Erythroblast (primary cell): ENCODE results near the gene NOP58.
A peak's percentile ranks its signal among the peaks of the same experiment; 100 is the strongest.

ENCODE experiments used
- DNase-seq, 2 experiments: peaks; one replicate each; lab custom pipeline; 2025; lab: John Stamatoyannopoulos, UW
- GATA1 ChIP-seq: IDR thresholded peaks from 2 replicates; pipeline ENCODE4 v1.6.1; 2011; ENCODE audit warnings: low read depth, mild to moderate bottlenecking, control low read depth, low read length, moderate library complexity
- POLR2A ChIP-seq: IDR thresholded peaks from 2 replicates; pipeline ENCODE4 v1.6.1; 2011; ENCODE audit warnings: mild to moderate bottlenecking, low read length

The NOP58 gene

GRCh38 chr2:202322435-202322834, 56.9 kb downstream of the NOP58 start:
- TF ChIP-seq POLR2A (no peak), GATA1 (no peak)

GRCh38 chr2:202327858-202328257, 62.3 kb downstream of the NOP58 start:
- DNase-seq: no peak
- TF ChIP-seq GATA1: no peak
- TF ChIP-seq POLR2A: no peak

More at GRCh38 chr2:202322435-202322834, 56.9 kb downstream of the NOP58 start:
- DNase-seq: no peak

- no peak for TF ChIP-seq POLR2A
- no peak for TF ChIP-seq GATA1
- DNase-seq: no peak
Observed at GRCh38 chr2:202335791-202336467, 70.4 kb downstream of the NOP58 start.

GRCh38 chr2:202337151-202337550, 71.6 kb downstream of the NOP58 start:
- peak in 1 of 2 experiments; percentile 7 for DNase-seq
- TF ChIP-seq POLR2A (no peak), GATA1 (no peak)

- DNase-seq: peak in 1 of 2 experiments; percentile 48
- no peak for TF ChIP-seq GATA1
Observed at GRCh38 chr2:202337706-202338346, 72.3 kb downstream of the NOP58 start.

GRCh38 chr2:202339071-202339870, 73.7 kb downstream of the NOP58 start:
- no peak for TF ChIP-seq POLR2A
- no peak for TF ChIP-seq GATA1
- no peak for DNase-seq

- no peak for TF ChIP-seq GATA1
- no peak for TF ChIP-seq POLR2A
- DNase-seq: no peak
Observed at GRCh38 chr2:202344178-202344577, 78.6 kb downstream of the NOP58 start.

- no peak for DNase-seq
- no peak for TF ChIP-seq GATA1
- TF ChIP-seq POLR2A: no peak
Observed at GRCh38 chr2:202346180-202346579, 80.6 kb downstream of the NOP58 start.
